SIG-M5 (cell line): Measurements from ENCODE around the gene ULBP2.
A peak's percentile ranks its signal among the peaks of the same experiment; 100 is the strongest.
"Not testable (repeated sequence)": the region's sequence is repeated elsewhere in the genome, so short reads cannot be mapped to it uniquely, and the experiment has no call there.

Source experiments
- DNase-seq: peaks from one replicate; lab custom pipeline; 2025; lab: John Stamatoyannopoulos, UW

Gene ULBP2

DNA sequence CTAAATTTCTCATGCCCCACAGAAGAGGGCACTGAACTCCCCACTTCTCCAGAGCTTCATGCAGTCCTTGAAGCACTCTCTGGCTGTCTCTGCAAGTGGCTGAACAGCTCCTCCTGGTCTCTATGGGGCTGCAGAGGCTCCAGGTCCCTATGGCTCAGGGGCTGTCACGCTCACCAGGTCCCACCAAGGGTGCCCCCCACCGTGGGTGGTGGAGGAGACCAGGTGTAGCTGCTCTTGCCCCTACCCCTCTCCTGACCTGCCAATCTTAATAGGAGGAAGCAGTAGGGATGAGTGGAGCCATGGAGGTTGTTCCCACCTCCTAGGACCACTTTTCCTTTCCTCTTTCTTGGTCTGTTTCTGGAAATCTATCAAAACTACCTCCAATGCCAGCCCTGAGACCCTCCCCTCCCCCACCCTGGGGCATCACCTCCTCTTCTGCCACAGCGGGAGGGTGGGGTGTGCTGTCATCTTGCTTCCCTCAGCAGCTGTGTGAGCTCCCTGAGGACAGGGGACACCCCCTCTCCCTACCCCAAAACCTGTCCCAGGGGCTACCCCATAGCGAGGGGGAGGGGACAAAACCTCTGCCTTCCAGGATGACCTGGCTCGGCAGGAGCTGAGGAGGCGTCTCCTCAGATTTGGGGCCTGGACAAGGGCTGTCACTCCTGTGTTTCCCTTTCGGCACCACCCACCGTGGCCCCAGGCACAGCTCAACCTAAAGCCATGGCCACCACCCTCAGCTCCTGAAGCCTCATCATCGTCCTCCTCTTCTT is 31.9 kb upstream of the ULBP2 start:
- no peak for DNase-seq

- no peak for DNase-seq
These were observed 31.1 kb upstream of the ULBP2 start for GRCh38 chr6:149910721-149911151.

GRCh38 chr6:149912680-149913079 is 29.1 kb upstream of the ULBP2 start:
- DNase-seq = not testable (repeated sequence)

DNA sequence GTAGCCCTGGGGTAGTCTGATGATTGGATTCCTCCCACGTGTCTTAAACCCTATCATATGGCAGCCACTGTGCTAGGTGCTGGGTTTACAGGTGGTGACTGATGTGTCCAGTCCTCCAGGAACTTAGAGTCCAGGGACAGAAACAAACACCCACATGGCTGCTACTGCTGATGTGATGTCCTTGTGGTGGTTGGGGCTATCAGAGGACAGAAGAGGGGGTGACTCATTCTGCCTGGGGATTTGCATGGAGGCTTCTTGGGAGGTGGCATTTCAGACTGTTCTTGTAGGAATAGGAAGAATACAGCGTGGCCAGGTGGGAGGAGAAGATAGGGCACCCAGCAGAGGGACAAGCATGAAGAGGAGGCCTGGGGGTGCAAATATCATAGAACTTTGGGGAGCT is 28.7 kb upstream of the ULBP2 start:
- no peak for DNase-seq

DNA sequence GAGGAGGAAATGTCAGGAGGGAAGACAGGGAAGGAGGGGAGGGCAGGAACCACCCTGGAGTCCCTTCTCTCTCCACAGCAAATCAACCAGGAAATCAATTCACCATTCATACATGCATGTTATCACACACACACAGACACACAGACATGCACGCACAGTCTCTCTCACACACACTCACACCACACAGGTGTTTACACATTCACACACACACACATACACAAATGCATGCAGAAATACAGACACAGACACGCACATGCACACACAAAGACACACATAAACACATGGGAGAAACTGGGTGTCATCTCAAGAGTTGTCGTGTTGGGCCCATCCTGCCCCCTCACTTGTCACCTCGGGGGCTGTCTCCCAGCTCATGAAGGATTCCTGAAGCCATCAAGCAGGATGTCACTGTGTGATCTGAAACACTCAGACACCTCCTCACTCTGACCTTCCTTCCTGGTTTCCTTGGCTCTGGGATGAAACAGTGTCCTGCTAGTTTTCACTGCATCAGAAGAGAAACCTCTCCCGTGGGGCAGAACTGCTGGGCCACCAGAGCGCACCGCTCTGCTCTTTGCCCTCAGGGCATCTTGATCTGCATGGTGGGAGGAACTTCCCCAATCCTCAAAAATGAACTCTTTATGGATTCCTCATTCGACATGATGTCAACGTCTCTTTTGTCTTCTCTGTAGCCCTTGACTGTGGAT is 28.1 kb upstream of the ULBP2 start:
- no peak for DNase-seq

- no peak for DNase-seq
These were observed 25.6 kb upstream of the ULBP2 start for GRCh38 chr6:149915970-149916865.

- DNase-seq = no peak
These were observed 24.1 kb upstream of the ULBP2 start for GRCh38 chr6:149917679-149918078.

DNA sequence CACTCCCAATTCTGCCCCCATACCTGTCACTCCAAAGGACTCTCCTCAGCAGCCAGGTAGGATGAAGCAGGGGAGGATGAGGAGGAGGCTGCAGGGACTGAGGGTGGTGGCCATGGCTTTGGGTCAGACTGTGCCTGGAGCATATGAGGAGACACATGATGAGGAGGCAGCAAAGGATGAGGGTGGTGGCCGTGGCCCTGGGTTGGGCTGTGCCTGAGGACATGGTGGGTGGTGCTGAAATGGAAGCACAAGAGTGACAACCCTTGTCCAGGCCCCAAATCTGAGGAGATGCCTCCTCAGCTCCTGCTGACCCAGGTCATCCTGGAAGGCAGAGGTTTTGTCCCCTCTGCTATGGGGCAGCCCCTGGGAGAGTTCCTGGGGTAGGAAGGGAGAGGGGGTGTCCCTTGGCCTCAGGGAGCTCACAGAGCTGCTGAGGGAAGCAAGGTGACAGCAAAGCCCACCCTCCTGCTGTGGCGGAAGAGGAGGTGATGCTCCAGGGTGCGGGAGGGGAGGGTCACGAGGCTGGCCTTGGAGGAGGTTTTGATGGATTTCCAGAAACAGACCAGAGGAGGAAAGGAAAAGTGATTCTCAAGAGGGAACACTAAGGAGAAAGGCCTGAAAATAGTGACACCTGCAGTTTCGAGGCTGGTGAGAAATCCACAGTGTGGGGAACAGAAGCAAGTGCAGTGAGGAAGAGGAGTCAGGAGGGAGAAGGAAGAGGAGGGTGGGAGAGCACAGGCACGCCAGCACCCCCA is 23.5 kb upstream of the ULBP2 start:
- DNase-seq = no peak

GRCh38 chr6:149919126-149919833 is 22.5 kb upstream of the ULBP2 start:
- DNase-seq = not testable (repeated sequence)

- no peak for DNase-seq
These were observed 22.0 kb upstream of the ULBP2 start for GRCh38 chr6:149919834-149920225.

GRCh38 chr6:149921361-149921760 is 20.5 kb upstream of the ULBP2 start:
- DNase-seq = no peak

GRCh38 chr6:149922091-149922490 is 19.7 kb upstream of the ULBP2 start:
- DNase-seq = not testable (repeated sequence)

GRCh38 chr6:149922642-149923326 is 19.0 kb upstream of the ULBP2 start, which contains the start of gene RAET1G:
RAET1G (minus strand) TSS chr6:149923121; CDS start chr6:149923010, 111 bp downstream.
- DNase-seq = peak; percentile 59

- no peak for DNase-seq
These were observed 18.4 kb upstream of the ULBP2 start for GRCh38 chr6:149923327-149923986.

DNA sequence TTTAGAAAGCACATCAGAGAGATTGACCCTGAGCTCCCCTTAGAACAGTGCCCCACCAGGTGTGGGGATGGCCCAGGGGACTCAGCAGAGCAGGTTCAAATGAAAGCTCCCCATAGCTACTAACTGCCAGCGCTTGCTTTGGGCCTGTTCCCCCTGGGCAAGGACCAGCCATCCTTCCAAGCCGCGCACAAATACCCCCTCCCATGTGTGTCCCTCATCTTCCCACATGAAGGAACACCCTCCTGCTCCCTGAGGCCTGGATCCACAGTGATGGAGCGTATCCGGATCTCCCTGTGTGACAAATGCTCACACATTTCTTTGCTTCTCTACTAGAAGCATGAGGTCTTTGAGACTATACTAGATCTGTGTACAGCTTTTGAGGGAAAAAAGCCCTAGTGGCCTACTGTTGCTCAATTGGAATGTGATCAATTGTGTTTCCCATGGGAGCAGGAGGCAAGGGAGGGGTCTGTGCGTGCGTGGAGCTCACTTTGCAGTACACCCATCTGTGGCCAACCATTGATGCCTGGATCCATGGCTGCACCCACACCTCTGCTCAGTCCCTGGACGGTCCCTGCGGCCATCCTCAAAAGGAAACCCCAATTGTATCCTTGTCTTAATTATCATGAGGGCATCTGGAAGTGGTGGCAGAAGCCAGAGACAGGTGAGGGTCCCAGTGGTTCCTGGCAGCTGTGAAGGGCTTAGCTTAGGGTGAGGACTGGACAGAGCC is 17.4 kb upstream of the ULBP2 start:
- DNase-seq = no peak

GRCh38 chr6:149924933-149925252 is 16.9 kb upstream of the ULBP2 start:
- DNase-seq = no peak

- no peak for DNase-seq
These were observed 16.4 kb upstream of the ULBP2 start for GRCh38 chr6:149925253-149925973.

DNA sequence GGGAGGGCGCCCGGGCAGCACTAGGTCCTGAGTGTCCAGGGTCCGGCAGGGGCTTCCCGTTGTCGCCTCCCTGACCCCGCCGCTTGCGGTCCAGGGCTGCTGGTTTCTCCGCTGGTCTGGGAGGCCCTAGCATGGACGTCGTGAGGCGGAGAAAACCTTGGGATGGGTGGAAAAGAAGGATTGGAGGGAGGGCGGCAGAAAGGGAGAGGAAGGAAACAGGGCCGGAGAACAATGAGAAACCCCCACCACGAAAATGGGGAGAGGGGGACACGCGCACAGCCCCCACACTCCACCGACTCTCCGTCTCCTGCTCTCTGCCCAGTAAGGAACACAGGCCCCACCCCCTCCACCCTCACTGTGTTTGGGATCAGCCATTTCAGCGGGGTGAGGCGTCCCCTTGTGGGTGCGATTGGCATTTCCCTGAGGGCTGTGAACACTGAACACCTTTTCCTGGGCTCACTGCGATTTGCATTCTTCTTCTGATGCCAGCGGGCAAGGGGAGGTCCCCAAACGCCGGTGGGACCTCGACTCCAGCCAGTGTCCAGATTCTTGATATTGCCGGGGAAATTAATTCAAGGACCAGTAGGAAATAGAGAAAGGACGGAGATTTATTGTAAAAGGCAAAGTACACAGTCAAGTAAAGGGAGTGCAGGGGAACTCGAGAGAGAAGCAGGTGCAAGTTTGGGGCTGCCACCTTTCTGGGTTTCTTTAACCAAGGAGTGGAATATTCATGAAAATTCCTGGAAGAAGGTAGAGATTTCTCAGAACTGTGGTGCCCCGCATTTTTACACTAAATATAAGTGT is 15.6 kb upstream of the ULBP2 start:
- no peak for DNase-seq
